HG03378 (cell line): ENCODE data around the gene ATP2B2.

Source experiments
- ATAC-seq: cut with Tn5 transposase; IDR thresholded peaks from one replicate; pipeline ENCODE4 v1.9.1; 2021; ENCODE audit warnings: mild to moderate bottlenecking, moderate library complexity; ENCODE audit not compliant: unreplicated experiment

ATP2B2 gene

DNA sequence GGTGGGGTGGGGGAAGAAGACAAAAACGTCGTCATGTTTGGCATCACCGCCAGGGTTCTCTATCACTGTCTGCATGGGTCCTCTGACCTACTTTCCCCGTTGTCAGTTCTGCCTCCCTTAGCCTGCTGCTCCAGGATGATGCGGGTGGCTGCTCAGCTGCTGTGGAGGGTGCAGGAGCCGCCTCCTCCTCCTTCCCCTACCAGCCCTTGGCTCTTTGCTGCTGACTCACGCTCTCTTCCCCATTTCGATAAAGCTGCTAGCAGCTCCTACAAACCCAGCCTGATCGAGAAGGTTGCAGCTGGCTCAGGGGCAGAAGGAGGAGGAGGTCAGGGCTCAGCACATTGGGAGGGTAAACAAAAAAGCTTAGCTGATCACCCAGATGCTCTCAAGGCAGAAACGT lies 135.0 kb downstream of the ATP2B2 start:
- ATAC-seq, result no peak

DNA sequence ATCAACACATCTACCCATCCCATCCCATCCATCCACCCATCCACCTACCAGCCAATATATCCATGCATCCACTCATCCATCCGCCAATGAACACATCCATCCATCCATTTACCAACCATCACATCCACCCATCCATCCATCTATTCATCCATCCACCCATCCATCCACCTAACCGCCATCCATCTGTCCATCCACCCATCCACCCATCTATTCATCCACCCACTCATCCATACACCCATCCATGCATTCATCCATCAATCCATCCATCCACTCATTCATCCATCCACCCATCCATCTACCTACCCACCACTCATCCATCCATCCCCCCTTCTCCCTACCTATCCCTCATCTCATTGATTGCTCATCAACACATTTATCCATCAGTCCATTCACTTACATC lies 136.9 kb downstream of the ATP2B2 start:
- no peak for ATAC-seq

DNA sequence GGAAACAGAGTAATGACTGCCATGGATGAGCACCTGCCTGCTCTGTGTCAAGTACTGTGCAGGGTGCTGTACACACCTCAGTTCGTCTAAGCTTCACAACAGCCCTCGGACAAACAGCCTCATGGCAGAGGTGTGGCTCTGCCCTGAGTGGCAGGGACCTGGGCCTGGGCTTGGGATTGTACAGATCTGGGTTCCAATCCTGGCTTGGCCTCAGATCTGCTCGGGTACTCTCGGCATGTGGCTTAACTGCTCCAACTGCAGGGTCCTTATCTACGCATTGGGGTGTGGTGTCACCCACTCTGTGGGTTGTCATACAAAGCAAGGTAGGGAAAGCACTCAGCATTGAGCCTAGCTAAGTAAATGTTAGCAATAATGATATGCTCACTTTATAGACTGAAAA lies 137.9 kb downstream of the ATP2B2 start:
- ATAC-seq, result no peak

DNA sequence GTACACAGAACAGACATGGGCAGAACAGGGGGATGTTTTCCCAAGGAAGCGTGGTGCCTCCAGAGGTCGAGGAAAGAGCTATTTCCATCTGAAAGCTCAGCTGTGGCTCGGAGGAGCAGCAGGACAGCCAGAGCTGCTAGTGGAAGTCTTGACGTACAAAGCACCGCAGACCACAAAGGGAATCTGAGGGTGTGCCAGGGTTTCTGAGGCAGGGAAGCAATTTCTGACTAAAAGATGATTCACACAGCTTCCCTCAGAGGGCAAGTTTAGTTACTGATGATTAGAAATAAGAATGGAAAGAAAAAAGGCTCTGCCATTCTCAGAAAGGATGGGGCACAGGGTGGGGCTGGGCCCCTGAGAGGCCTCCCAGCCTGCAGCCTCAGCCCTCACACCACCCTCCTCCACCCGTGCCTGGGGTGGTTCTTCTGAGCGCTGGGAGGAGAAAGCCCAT lies 138.7 kb downstream of the ATP2B2 start:
- ATAC-seq, result no peak

DNA sequence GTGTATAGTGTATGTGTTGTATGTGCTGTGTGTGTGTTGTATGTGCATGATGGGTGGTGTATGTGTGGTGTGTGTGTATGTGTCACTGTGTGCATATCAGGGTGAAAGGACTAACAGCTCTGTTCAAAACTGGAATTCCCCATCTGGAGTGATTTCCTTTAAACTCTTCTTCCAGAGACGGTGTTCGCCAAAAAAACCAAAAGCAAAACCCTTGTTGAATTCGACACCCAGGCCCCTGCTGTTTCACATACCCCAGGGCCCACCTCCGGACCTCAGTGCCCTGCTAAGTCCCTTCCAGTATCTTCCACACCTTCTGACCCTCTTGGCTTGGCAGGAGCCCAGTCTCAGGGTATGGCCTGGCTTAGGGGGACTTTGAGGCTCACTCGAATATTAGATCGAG lies 139.6 kb downstream of the ATP2B2 start:
- ATAC-seq, result no peak

DNA sequence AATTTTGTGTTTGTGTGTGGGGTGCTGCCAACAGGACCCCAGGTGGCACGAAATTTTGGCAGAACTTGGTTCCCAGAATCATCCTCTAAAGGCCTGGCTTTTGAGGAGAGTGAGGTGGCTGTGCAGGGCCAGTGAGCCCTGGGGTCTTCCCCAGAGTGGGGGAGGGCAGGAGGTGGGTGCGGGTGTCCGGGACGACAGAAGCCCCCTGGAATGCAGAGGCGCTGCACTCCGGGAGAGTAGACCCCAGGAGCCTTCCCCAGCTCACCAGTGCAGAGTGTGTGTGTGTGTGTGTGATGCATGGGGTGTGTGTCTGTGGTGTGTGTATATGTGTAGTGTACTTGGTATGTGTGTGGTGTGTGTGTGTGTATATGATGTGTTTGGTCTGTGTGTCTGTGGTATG lies 140.1 kb downstream of the ATP2B2 start:
- no peak for ATAC-seq

DNA sequence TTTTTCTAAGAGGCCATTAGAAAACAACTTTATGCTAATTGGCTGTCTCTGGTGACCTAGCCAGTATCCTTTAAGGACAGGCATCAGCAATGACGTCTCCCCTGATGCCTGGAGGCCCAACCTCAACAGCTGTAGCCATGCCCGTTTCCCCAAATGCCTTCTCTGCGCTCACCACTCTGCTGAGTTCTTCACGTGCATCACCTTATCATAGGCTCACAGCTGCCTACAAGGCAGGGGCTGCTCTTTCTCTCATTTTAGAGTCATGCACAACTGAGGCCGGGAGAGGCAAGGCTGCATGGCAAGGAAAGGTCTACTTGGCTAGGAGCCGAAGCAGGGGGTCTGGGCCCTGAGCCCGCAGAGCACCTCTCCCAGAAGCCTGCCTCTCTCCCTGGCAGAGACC lies 140.6 kb downstream of the ATP2B2 start:
- ATAC-seq, result no peak

DNA sequence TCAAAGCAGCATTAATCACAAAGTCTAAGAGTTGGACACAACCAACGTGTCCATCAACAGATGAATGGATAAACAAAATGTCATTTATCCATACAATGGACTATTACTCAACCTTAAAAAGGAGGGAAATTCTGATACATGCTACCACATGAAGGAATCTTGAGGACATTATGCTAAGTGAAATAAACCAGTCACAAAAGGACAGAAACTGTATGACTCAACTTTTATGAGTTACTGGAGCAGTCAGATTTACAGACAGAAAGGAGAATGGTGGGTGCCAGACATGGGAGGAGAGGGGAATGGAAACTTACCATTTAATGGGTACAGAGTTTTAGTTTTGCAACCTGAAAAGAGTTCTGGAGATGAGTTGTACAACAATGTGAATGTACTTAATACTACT lies 141.5 kb downstream of the ATP2B2 start:
- no peak for ATAC-seq

DNA sequence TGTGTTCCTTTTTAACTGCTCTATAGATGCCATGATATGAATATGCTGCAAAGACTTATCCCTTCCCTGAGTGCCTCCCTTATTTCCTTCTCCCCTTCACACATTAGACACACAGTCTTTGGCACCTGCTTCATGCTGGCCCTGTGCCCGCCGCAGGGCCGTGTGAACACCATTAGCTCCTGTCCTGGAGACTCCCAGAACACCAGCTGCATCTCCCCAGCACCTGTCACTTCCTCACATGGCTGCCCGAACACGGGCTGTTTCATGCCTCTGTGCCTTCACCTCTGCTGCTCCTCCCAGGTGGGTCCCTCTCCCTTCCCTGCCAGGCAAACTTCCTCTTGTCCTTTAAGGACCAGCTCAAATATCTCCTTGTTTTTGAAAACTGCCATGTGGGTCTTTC lies 144.0 kb downstream of the ATP2B2 start:
- no peak for ATAC-seq

DNA sequence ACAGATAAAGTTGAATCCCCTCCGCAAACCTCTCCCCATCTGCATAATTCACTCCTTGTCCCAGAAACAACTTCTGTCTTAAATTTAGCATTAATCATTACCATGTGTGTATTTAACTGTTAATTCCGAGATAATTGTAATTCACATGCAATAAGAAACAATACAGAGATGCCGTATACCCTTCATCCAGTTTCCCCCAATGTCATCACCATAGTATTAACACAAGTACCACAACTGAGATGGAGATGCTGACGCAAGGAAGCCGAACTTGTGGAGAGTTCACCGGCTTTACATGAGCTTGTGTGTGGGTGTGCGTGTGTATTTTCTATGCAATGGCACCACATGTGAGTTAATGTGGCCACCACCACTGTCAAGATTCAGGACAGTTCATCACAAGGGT lies 144.9 kb downstream of the ATP2B2 start:
- no peak for ATAC-seq

DNA sequence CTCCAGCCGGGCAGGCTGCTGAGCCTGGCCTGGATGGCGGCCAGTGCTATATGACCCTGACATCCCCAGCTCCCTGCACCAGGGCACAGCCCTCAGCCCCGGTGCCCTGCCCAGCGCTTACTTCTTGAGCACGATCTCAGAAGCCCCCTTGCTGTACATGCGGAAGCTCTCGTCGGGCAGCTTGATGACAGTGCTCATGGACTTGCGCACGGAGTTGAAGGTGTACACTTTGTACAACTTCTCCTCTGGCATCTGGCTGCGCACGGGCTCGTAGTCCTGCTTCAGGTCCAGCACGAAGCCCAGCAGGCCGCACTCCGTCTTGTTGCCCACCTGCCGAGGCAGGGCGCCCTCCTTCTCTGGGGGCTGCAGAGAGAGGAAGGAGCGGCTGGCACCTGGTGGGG lies 145.6 kb downstream of the ATP2B2 start:
- ATAC-seq, result no peak

DNA sequence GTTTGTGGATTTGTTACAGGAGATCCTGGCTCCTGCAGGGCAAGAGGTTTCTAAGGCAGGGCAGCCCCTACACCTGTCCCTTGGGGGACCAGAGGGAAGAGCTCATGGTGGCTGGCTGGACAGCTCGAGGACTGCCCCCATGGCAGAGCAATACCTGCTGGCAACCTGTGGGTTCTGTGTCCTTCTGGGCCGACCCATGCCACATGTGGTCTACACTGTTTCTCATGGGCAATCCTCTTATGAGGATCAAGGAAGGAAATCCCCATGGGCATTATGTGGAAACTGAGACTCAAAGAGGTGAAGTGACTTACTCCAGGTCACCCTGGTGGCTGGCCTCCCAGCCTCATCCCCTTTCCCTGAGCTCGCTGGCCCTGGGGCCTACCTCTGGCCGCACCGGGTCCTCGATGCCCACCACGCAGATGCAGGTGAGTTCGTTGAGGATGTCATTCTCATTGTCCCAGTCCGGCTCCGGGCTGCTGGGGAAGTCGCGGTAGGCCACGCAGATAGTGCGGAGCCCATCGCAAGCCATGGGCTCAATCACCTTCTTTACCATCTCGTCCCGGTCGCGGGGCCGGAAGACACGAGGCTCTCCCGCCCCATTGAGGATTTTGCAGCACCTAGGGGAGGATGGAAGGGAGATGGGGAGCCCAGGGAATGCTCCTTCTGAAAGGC lies 146.9 kb downstream of the ATP2B2 start:
- ATAC-seq, result no peak

DNA sequence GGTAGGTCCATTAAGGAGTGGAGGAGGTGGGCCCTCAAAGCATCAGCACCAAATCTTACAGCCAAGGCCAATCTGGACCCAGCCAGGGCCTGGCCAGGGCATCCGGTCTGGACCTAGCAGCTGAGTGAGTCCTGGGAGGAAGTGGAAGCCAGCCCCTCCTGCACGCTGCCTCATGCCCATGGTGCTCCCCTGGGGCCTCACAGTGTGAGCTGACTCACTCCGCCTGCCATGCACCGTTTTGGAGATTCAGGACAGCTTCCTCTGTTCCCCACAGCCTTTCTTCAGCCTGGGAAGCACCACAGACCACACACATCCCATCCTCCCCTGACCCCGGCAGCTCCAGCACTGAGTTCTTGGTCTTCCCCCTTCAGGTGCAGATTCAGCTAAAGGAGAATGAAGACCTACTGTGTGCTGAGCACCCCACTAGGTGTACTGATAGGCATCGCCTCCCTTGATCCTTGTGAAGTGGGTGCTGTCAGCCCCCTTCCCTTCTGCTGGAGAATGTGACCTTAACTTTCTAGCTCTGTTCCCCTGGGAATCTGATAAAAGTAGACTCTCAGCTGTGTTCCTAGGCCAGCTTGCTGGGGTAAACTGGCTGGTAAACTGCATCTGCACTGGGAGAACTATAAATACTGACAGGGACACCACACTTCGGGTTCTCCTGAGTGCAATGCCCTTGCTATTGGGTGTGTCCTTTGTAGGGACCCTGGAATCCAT lies 147.6 kb downstream of the ATP2B2 start:
- ATAC-seq, result peak; percentile 64

DNA sequence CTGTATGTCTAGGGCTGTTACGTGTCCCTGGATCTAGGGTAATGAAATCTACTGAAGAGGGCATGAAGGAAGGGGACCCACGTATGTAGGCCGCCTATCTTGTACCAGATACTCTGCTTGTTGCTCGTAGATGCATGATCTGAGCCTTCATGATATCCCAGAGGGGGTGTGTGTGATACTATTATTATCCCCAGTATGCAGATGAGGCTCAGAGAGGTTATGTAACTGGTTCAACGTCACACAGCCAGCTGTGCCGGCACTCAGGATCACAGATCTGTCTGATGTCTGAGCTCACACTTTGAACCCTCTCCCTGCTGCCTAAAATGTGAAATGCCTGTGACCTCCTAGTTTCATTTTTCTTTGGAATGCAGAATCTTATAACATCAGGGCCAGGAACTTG lies 148.3 kb downstream of the ATP2B2 start:
- ATAC-seq, result no peak

DNA sequence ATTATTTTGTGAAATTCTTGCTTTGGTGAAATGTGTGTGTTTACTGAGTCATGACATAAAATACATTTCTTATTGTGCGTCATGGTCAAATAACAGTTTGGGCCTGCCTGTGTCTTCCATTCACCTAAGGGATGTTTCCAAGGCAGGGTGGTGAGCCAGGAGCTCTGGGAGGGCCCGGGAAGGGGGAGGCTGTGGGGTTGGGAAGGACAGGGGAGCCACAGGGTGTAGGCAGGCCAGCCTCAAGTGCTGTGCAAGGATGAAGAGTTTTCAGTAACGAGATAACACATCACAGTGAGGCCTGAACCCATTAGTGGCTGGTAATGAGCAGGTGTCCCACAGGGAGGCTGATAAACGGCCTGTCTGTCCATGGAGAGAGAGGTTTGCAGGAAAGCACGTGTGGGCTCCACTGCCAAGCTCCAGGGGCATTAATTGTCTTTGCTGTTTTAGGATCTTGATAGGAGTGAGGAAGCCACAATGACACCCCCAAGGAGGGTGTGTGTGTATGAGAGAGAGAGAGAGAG lies 148.9 kb downstream of the ATP2B2 start:
- no peak for ATAC-seq

DNA sequence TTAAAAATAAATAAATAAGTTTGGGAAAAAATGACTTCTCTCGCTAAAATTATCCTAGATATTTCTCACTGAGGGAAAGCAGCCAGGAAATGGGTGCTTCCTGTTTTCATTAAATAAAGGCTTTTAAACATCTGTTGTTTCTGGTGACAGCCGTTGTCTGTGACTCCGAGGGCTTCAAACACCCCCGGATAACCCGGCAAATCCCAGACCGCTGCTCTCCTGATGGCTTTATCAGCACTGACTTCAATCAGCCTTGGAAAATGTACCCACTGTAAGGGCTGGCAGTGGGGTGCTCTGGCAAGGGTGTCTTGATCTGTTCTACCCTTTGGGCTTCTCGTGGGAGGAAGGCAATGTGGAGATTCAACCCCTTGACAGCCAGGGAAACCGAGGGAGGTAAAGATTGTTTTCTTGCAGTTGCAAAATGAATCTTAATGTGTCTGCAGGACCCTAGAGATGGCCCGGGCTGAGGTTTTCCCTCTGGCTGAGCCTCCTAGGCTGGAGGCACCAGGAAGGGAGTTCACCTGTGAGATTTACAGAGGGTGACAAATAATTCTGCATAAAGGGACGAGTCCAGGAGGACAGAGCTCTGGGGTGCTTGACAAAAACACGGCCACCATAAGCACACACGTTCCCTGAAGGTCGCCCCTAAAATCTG lies 150.9 kb downstream of the ATP2B2 start:
- ATAC-seq, result no peak

DNA sequence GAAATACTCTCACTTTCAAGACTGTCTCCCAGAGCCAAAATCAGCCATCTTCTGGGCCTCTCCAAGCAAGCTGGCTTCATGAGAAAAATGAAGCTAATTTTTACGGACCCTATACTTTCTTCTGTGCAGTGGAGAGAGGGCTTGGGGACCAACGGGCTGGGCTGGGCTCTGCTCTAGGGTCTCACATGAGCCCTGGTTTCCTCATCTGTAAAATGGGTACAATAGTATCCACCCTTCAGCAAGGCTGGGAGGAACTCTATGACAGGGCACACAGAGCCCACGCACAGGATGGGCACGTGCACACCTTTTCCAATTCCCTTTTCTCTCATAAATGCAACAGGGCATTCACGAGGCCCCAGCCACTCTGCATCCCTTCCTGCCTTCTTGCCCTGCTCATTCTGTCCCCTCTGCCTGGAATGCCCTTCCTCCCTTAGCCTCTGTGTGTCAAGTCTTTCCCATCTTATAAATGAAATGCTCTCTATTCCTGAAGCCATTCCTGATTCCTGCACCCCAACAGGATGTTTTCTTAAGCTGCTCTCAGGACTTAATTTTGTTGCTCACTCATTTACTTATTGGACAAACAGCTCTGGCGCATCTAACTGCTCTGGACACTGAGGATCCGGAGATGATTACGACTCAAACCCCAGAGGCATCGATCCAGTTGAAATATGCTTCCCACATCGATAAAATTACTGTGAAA lies 151.6 kb downstream of the ATP2B2 start:
- ATAC-seq, result no peak

DNA sequence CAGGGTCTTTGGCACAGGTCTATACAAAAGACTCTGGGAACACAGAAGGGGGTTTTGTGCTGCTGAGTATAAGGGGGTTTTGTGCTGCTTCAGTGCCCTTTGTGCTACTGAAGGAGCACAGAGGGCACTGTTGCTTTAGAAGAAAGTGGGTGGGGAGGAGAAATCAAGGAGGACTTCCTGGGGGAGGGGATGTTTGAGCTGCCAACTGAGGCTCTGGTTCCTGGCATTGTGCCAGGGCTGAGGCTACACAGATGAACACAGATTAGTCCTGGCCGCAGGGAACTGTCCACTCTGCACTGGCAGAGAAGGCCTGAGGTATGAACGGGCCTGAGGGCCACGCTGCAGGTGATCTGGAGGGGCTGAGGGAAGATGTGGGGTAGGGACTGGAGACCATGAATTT lies 152.2 kb downstream of the ATP2B2 start:
- no peak for ATAC-seq

DNA sequence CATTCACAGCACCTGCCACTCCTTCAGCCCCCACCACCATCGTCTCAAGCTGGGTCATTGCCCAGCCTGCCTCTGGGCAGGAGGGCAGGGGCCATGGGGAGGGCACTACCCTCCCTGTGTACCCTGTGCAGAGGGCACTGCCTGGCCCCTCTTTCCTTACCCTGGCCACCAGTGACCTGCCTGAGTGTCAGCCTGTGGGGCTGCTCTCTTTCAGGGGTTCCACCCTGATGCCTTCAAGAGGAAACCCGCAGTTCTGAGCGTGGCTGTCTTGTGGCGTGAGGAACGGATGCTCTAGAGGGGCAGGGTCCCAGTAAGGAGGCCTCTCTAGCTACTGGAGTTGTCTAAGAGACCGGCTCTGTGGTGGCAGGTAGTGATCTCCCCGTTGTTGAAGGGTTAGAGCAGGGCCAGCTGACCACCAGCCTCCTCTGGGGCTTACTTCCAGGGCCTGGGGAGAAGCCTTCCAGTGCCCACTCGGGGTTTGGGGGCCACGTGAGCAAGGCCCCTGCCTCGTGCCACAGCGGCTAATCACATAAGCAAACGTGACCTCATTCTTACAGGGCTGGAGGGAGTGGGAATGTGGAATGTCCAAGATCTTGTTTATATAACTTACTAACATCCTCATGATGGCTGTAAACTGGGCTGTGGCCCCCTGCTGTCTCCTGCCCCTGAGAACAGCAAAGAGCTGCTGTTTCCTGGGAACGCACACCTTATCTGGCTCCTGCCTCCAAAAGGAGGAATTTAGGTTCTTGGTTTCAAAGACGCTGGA lies 153.1 kb downstream of the ATP2B2 start:
- ATAC-seq, result no peak

DNA sequence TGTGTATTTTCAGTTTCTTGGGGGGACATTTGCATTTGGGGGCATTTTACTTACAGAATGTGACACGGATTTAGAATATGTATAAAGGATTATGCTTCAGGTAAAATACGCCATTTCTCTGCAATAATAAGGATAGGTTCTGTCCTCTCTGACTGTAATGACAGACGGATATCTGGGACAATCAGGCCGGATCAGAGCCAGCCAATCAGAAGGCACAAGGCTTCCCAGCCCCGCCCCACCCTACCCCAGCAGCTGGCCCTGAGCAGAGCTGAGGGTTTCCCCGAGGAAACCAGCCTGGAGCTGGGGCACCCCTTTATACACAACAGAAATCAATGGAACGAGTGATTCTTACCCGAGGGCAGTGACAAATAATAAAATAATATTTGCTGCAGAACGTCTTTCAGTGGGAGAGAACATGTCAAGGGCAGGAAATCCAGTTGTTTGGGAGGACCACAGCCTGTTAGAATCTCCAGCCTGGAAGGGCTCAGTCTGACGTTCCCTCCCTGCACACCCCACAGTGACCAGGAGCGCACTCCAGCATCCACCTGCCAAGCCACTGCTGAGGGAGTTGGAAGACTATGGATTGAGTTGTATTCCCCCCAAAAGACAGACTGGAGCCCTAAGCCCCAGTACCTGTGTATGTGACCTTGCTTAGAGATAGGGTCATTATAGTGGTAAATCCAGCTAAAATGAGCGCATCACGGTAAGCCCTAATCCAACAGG lies 154.2 kb downstream of the ATP2B2 start:
- ATAC-seq, result no peak
